HepG2 (cell line): ENCODE data around the gene SLA2. TPM values are rescaled to one million over a fixed set of nuclear protein-coding genes. Genes with fewer than 3 reads are reported as not detected.

ENCODE experiments used
- FOXP4 ChIP-seq: sonication (generic); formaldehyde crosslinking; IDR thresholded peaks from 2 replicates; pipeline ENCODE4 v1.4.0; 2020; ENCODE audit warnings: missing genetic modification reagents
- GRHL1 ChIP-seq: sonication (generic); formaldehyde crosslinking; conservative IDR thresholded peaks from 2 replicates; pipeline ENCODE4 v1.8.0; 2022; ENCODE audit warnings: missing genetic modification reagents
- HBP1 ChIP-seq: IDR thresholded peaks from 2 replicates; pipeline ENCODE4 v1.6.1; 2016; ENCODE audit warnings: low read depth, control low read depth
- HES4 ChIP-seq: sonication (generic); formaldehyde crosslinking; IDR thresholded peaks from 2 replicates; pipeline ENCODE4 v1.9.0; 2021; ENCODE audit warnings: mild to moderate bottlenecking, missing genetic modification reagents, borderline replicate concordance
- MAFK ChIP-seq, 2 experiments: IDR thresholded peaks in 1 of 2; conservative IDR thresholded peaks in 1 of 2; 2 replicates each; pipeline ENCODE4 v1.6.1; 2011; ENCODE audit warnings: improper control_type of control experiment in 2 of 2, low read length in 2 of 2
- MNT ChIP-seq: fragments of 450-650 bp; IDR thresholded peaks from 2 replicates; pipeline ENCODE4 v1.6.1; 2016
- NFIB ChIP-seq: sonication (generic); formaldehyde crosslinking; IDR thresholded peaks from 2 replicates; pipeline ENCODE4 v1.9.0; 2021; ENCODE audit warnings: missing genetic modification reagents, mild to moderate bottlenecking, borderline replicate concordance
- NKX3-1 ChIP-seq: sonication (generic); formaldehyde crosslinking; IDR thresholded peaks from 2 replicates; pipeline ENCODE4 v1.5.0; 2020; ENCODE audit warnings: missing genetic modification reagents
- PITX1 ChIP-seq: sonication (generic); formaldehyde crosslinking; IDR thresholded peaks from 2 replicates; pipeline ENCODE4 v1.5.1; 2020; ENCODE audit warnings: mild to moderate bottlenecking, missing genetic modification reagents
- PTBP1 ChIP-seq: fragments of 200-400 bp; formaldehyde crosslinking; IDR thresholded peaks from 2 replicates; pipeline ENCODE4 v1.6.1; 2018; ENCODE audit warnings: low read length, low read depth; ENCODE audit not compliant: poor library complexity, severe bottlenecking
- THAP7 ChIP-seq: sonication (generic); formaldehyde crosslinking; IDR thresholded peaks from 2 replicates; pipeline ENCODE4 v1.8.1; 2023; ENCODE audit warnings: mild to moderate bottlenecking, missing genetic modification reagents
- TMF1 ChIP-seq: sonication (generic); formaldehyde crosslinking; IDR thresholded peaks from 2 replicates; pipeline ENCODE4 v1.8.1; 2022; ENCODE audit warnings: low read depth, missing genetic modification reagents
- TRIM24 ChIP-seq: sonication (generic); formaldehyde crosslinking; IDR thresholded peaks from 2 replicates; pipeline ENCODE4 v1.8.0; 2022; ENCODE audit warnings: mild to moderate bottlenecking, missing genetic modification reagents
- U2AF1 ChIP-seq: fragments of 200-400 bp; formaldehyde crosslinking; optimal IDR thresholded peaks from 2 replicates; pipeline ENCODE3; 2017; ENCODE audit warnings: mild to moderate bottlenecking, low read depth, low read length
- ZFP82 ChIP-seq: sonication (generic); formaldehyde crosslinking; IDR thresholded peaks from 2 replicates; pipeline ENCODE4 v1.5.1; 2020; ENCODE audit warnings: mild to moderate bottlenecking, missing genetic modification reagents, borderline replicate concordance
- ZKSCAN1 ChIP-seq: fragments of 150-350 bp; IDR thresholded peaks from 2 replicates; pipeline ENCODE4 v1.6.1; 2014; ENCODE audit warnings: low read length
- ZNF34 ChIP-seq: sonication (generic); formaldehyde crosslinking; IDR thresholded peaks from 2 replicates; pipeline ENCODE4 v1.4.0; 2020; ENCODE audit warnings: mild to moderate bottlenecking, missing genetic modification reagents, borderline replicate concordance
- ZNF577 ChIP-seq: sonication (generic); formaldehyde crosslinking; IDR thresholded peaks from 2 replicates; pipeline ENCODE4 v1.4.0; 2020; ENCODE audit warnings: mild to moderate bottlenecking, low read depth, missing genetic modification reagents, borderline replicate concordance
- ZNF674 ChIP-seq: sonication (generic); formaldehyde crosslinking; IDR thresholded peaks from 2 replicates; pipeline ENCODE4 v1.5.0; 2020; ENCODE audit warnings: low read depth, mild to moderate bottlenecking, missing genetic modification reagents
- ZNF777 ChIP-seq: sonication (generic); formaldehyde crosslinking; IDR thresholded peaks from 2 replicates; pipeline ENCODE4 v1.4.0; 2020; ENCODE audit warnings: missing genetic modification reagents
- ZNF790 ChIP-seq: sonication (generic); formaldehyde crosslinking; IDR thresholded peaks from 2 replicates; pipeline ENCODE4 v1.8.0; 2022; ENCODE audit warnings: missing genetic modification reagents, mild to moderate bottlenecking, borderline replicate concordance
- ZNF841 ChIP-seq: sonication (generic); formaldehyde crosslinking; IDR thresholded peaks from 2 replicates; pipeline ENCODE4 v1.8.1; 2023; ENCODE audit warnings: missing genetic modification reagents, borderline replicate concordance
- polyA plus RNA-seq, 8 experiments: library from polyadenylated mRNA; depleted of rRNA in 3 of 8; stranded (reverse) in 7 of 8; unstranded in 1 of 8; fragments of >200 nt; fragmentation: Illumina TruSeq in 4 of 8; extraction: Trizol in 4 of 8; gene quantifications; 2 replicates each; pipeline versions ENCODE4 v1.2.1 to v1.2.3, GENCODE V29; 2011 to 2016; ENCODE audit warnings: low read depth in 4 of 8, missing spikeins in 1 of 8, mixed read lengths in 1 of 8; ENCODE audit not compliant: insufficient read depth in 1 of 8
- total RNA-seq, 5 experiments: library from RNA; depleted of rRNA; stranded (reverse); fragments of >200 nt; fragmentation: Illumina TruSeq; extraction: Trizol; gene quantifications; 2 replicates each; pipeline ENCODE4 v1.2.3, GENCODE V29; 2016; ENCODE audit warnings: low read depth in 1 of 5

Gene SLA2
- total and polyA plus RNA-seq, 2 of the 13 experiments (the other 11 are each of a cell fraction or from before 2014, with no cell fraction given), result 1.6 to 3.6 TPM

- TF ChIP-seq ZNF577 (no peak), THAP7 (CRISPR knock-in tag) (peak; percentile 27; the same call in 1 of the 2 replicates), FOXP4 (CRISPR knock-in tag) (peak; percentile 49; the same call in 1 of the 2 replicates), TRIM24 (CRISPR knock-in tag) (no peak), MNT (peak; percentile 33; the same call in 1 of the 2 replicates), HES4 (CRISPR knock-in tag) (peak; percentile 86; the same call in 1 of the 2 replicates), PITX1 (peak; percentile 74; the same call in 1 of the 2 replicates), PTBP1 (peak; percentile 59), TMF1 (CRISPR knock-in tag) (peak; percentile 87; the same call in 1 of the 2 replicates), ZNF777 (no peak; the same call in 1 of the 2 replicates), ZNF841 (peak; percentile 63; the same call in 1 of the 2 replicates), ZNF674 (no peak), ZFP82 (no peak; the same call in 1 of the 2 replicates), GRHL1 (no peak), ZNF790 (CRISPR knock-in tag) (peak; percentile 27; the same call in 1 of the 2 replicates), ZNF34 (CRISPR knock-in tag) (peak; percentile 12; the same call in 1 of the 2 replicates), NKX3-1 (CRISPR knock-in tag) (peak; percentile 28; the same call in 1 of the 2 replicates), ZKSCAN1 (peak; percentile 96), NFIB (CRISPR knock-in tag) (no peak), HBP1 (peak; percentile 62), MAFK (conservative IDR thresholded peaks at IDR 0.05 in 1 of 2, IDR thresholded peaks at IDR 0.05 in 1 of 2; ENCODE audit: low read length in 2 of 2) (no peak), U2AF1 (peak; percentile 80)
These were observed 72.7 kb downstream of the SLA2 start, which contains the start of gene TGIF2 (continued) for GRCh38 chr20:36573103-36573797.
